HFF-Myc (cell line): ENCODE results near the gene PRKN.

Experiments used
- DNase-seq: peaks from one replicate; pipeline ENCODE4 v3.0.0-alpha.2; 2011; ENCODE audit warnings: low read depth; ENCODE audit errors: extremely low read depth
- H3K4me3 ChIP-seq: replicated peaks from 2 replicates; pipeline ENCODE4 v1.5.1; 2011; ENCODE audit warnings: low read depth, mild to moderate bottlenecking, control low read depth, low read length
- TF ChIP-seq, protein P1 (sequence below): IDR thresholded peaks from 2 replicates; pipeline ENCODE4 v1.5.1; 2012; ENCODE audit warnings: mild to moderate bottlenecking, low read depth, low read length, control low read depth; ENCODE audit errors: missing control alignments

The PRKN gene

DNA sequence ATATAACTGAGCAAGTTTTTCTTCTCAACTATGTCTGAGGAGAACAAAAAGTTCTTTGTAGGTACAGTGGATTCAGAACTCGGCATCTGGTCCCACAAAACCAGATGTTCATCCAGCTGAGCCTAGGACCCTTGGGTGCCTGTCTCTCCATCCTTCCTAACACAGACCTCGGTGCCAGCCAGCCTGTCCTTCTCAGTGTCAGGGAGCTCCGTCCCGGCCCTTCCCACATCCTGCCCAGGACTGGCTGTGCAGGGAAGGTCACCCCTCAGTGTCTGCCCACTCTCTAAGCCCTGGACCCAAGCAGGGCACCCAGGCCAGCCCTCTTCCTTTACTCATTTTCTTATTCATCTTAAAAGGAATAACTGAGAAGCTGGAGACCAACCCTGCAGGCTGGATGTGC, 1421.7 kb downstream of the PRKN start:
- no peak overlapping the region for H3K4me3 ChIP-seq
- no peak for DNase-seq
- TF ChIP-seq, protein P1, sequence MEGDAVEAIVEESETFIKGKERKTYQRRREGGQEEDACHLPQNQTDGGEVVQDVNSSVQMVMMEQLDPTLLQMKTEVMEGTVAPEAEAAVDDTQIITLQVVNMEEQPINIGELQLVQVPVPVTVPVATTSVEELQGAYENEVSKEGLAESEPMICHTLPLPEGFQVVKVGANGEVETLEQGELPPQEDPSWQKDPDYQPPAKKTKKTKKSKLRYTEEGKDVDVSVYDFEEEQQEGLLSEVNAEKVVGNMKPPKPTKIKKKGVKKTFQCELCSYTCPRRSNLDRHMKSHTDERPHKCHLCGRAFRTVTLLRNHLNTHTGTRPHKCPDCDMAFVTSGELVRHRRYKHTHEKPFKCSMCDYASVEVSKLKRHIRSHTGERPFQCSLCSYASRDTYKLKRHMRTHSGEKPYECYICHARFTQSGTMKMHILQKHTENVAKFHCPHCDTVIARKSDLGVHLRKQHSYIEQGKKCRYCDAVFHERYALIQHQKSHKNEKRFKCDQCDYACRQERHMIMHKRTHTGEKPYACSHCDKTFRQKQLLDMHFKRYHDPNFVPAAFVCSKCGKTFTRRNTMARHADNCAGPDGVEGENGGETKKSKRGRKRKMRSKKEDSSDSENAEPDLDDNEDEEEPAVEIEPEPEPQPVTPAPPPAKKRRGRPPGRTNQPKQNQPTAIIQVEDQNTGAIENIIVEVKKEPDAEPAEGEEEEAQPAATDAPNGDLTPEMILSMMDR = no peak

DNA sequence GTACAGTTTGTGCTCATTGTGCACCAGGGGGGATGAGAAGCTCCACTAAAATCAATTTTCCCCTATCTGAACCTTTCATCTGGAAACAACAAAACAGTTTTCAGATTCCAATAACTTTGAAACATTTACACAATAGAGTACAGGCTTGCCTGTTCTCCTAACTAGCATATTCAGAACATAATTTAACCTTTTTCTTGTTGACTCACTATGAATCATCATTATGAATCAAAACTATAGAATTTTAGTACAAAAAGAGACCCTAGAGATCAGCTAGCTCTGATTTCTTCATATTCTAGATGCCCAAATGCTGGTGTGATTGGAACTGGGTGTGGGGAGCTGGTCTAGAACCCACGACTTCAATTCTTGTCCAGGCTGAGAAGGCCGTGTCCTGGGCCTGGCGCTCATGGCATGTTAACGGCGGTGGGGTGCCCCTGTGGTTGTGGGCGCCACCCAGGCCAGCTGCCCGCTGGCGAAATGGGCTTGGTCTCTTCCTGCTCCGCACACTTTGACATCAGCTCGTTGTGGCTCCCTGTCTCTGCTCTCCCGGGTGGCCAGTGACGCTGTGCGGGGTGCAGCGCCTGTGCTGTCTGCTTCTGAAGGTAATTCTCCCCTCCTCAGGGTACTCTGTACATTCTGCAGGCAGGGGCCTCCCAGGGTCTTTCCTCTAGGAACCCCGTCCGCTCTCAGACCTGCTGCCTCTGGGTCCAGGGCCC, 1423.8 kb downstream of the PRKN start:
- no peak for DNase-seq
- H3K4me3 ChIP-seq = no peak overlapping the region
- TF ChIP-seq, protein P1 = no peak

DNA sequence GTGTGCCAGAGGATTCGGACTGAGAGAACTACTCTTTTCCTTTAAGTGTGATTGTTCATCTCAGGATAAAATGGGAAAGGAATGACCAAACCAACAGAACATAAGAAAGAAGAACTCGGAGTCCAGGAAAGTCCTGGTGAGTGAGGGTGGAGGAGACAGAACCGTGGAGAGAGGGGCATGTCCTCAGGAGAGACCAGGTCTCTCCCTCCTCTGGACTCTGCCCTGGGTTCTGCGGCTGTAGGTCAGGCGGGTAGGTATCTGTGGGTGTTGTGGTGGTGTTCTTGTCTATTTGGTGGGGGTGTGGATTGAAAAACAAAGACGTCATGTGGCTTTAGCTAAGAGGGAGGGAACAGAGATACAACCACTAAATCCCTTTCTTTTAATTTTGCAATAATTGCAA, 1424.6 kb downstream of the PRKN start:
- no peak for DNase-seq
- TF ChIP-seq, protein P1 = no peak
- H3K4me3 ChIP-seq = no peak overlapping the region

DNA sequence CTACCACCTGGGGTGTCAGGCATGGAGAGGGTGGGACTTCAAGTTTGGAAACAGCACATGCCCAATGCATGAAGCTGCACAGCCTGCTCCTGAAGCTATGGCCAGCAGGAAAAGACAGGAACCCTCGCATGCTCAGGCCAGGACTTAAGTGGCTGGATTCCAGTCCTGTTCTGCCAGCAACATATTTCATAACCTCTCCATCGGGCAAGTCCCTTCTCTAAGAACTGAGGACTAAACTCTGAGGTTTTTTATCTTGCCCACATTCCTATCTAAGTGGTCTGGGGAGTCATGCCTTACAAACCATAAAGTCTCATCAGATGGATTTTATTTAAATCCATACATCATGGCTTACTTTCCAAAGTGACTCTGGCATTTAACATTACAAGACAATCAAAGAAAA, 1426.2 kb downstream of the PRKN start:
- TF ChIP-seq, protein P1 = no peak

DNA sequence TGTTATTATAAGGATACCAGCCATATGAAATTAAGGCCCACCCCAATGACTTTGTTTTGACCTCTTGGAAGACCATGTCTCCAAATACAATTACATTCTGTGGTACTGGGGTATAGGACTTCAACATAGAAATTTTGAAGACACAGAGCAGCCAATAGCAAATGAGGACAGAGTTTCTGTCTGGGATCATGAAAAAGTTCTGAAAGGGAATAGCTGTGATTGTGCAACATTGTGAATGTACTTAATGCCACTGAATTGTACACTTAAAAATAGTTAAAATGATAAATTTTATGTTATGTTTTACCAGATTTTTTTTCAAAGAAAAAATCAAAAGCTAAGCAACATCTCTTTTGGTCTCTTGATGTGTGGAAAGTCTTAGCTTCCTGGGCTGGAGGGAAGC, 1426.7 kb downstream of the PRKN start:
- TF ChIP-seq, protein P1 = no peak
- no peak for DNase-seq
- no peak overlapping the region for H3K4me3 ChIP-seq

More for the DNA sequence above, 1426.2 kb downstream of the PRKN start:
- H3K4me3 ChIP-seq = no peak overlapping the region
- peak; percentile 5 for DNase-seq

DNA sequence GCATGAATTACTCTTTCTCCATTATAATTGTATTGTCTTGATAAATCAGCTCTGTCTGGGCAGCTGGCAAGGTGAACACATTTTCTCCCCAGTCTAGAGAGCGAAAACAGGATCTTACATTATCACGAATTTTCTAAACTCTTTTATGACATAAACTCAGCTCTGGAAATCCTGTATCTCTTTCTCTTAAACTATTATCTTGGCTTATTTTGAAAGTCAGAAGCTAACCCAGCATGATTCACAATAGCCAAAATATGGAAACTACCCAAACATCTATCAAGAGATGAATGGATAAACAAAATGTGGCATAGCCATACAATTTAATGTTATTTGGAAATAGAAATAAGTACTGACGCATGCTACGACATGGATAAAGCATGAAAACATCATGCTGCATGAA, 1427.8 kb downstream of the PRKN start:
- TF ChIP-seq, protein P1 = no peak
- no peak for DNase-seq
- no peak overlapping the region for H3K4me3 ChIP-seq
